SK-N-SH treated with all-trans-retinoic acid at 6 μM for 48 hours (cell line): Measurements from ENCODE around the gene RCN1.

Experiments used
- ATAC-seq: fragments of 200-7000 bp; cut with Tn5 transposase; 3 replicates; pipeline ENCODE4 v1.9.1; 2020; ENCODE audit warnings: mild to moderate bottlenecking, moderate library complexity
- BACH2 ChIP-seq: fragments of 250-450 bp; sonication (Bioruptor Pico); IDR thresholded peaks from 2 replicates; pipeline ENCODE4 v1.9.0; 2021; ENCODE audit warnings: mild to moderate bottlenecking, borderline replicate concordance
- CSDC2 ChIP-seq: fragments of 250-450 bp; sonication (Bioruptor Pico); IDR thresholded peaks from 2 replicates; pipeline ENCODE4 v1.5.0; 2020; ENCODE audit warnings: mild to moderate bottlenecking, moderate library complexity
- ESRRG ChIP-seq: fragments of 250-450 bp; sonication (Bioruptor Pico); IDR thresholded peaks from 2 replicates; pipeline ENCODE4 v1.6.1; 2021; ENCODE audit warnings: mild to moderate bottlenecking
- ISL1 ChIP-seq: fragments of 250-450 bp; sonication (Bioruptor Pico); IDR thresholded peaks from 2 replicates; pipeline ENCODE4 v2.1.2; 2022; ENCODE audit warnings: mild to moderate bottlenecking, moderate library complexity
- OSR1 ChIP-seq: fragments of 250-450 bp; sonication (Bioruptor Pico); IDR thresholded peaks from 2 replicates; pipeline ENCODE4 v1.8.0; 2022; ENCODE audit warnings: moderate library complexity, mild to moderate bottlenecking, inconsistent platforms
- POU6F1 ChIP-seq: fragments of 250-450 bp; sonication (Bioruptor Pico); IDR thresholded peaks from 2 replicates; pipeline ENCODE4 v1.8.0; 2021; ENCODE audit warnings: low read depth, mild to moderate bottlenecking, moderate library complexity, borderline replicate concordance
- RARB ChIP-seq: fragments of 250-450 bp; sonication (Bioruptor Pico); IDR thresholded peaks from 2 replicates; pipeline ENCODE4 v1.8.0; 2021; ENCODE audit warnings: mild to moderate bottlenecking, moderate library complexity
- SNAI2 ChIP-seq: fragments of 250-450 bp; sonication (Bioruptor Pico); IDR thresholded peaks from 2 replicates; pipeline ENCODE4 v1.5.0; 2020; ENCODE audit warnings: mild to moderate bottlenecking, moderate library complexity
- TCF4 ChIP-seq: fragments of 250-450 bp; sonication (Bioruptor Pico); IDR thresholded peaks from 2 replicates; pipeline ENCODE4 v1.8.0; 2021; ENCODE audit warnings: mild to moderate bottlenecking, moderate library complexity, borderline replicate concordance
- ZC3H10 ChIP-seq: fragments of 250-450 bp; sonication (Bioruptor Pico); IDR thresholded peaks from 2 replicates; pipeline ENCODE4 v1.5.1; 2021; ENCODE audit warnings: mild to moderate bottlenecking, moderate library complexity
- ZFP3 ChIP-seq: fragments of 250-450 bp; sonication (Bioruptor Pico); IDR thresholded peaks from 2 replicates; pipeline ENCODE4 v1.5.0; 2020; ENCODE audit warnings: mild to moderate bottlenecking, moderate library complexity
- ZFP30 ChIP-seq: fragments of 450-650 bp; formaldehyde crosslinking; IDR thresholded peaks from 2 replicates; pipeline ENCODE4 v1.5.0; 2022; ENCODE audit warnings: mild to moderate bottlenecking, moderate library complexity
- ZNF70 ChIP-seq: fragments of 450-650 bp; formaldehyde crosslinking; IDR thresholded peaks from 2 replicates; pipeline ENCODE4 v1.5.0; 2020; ENCODE audit warnings: mild to moderate bottlenecking, moderate library complexity
- TF ChIP-seq, protein P1 (sequence below): fragments of 250-450 bp; sonication (Bioruptor Pico); IDR thresholded peaks from 2 replicates; pipeline ENCODE4 v1.5.0; 2020; ENCODE audit warnings: mild to moderate bottlenecking, moderate library complexity
- TF ChIP-seq, protein P2 (sequence below): fragments of 250-450 bp; sonication (Bioruptor Pico); IDR thresholded peaks from 2 replicates; pipeline ENCODE4 v1.5.1; 2021; ENCODE audit warnings: mild to moderate bottlenecking, moderate library complexity
- TF ChIP-seq, protein P3 (sequence below): fragments of 250-450 bp; sonication (Bioruptor Pico); IDR thresholded peaks from 2 replicates; pipeline ENCODE4 v1.5.1; 2020; ENCODE audit warnings: low read depth, mild to moderate bottlenecking, moderate library complexity

RCN1 gene

DNA sequence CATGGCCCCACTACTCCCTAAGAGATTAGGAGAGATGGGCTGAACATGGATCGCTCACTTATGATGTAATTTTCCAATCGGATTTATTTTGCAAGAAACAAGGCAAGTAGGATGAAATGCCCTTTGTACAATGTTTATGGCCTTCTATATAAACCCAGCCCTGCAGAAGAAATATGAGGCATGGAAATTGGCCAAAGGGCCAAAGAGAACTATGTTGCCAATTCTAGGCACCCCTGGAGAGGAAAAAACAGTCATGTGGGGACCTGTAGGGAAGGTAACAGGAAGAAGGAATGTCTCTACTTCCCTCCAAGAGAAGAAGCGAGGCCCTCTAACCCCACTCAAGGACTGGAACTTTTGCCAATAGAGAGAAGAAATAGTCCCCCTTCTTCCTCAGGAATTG, 54.4 kb downstream of the RCN1 start:
- ATAC-seq: no peak
- TF ChIP-seq ISL1 (CRISPR knock-in tag) (no peak), ZC3H10 (no peak), RARB (CRISPR knock-in tag) (no peak), TCF4 (no peak)
- TF ChIP-seq, protein P1, sequence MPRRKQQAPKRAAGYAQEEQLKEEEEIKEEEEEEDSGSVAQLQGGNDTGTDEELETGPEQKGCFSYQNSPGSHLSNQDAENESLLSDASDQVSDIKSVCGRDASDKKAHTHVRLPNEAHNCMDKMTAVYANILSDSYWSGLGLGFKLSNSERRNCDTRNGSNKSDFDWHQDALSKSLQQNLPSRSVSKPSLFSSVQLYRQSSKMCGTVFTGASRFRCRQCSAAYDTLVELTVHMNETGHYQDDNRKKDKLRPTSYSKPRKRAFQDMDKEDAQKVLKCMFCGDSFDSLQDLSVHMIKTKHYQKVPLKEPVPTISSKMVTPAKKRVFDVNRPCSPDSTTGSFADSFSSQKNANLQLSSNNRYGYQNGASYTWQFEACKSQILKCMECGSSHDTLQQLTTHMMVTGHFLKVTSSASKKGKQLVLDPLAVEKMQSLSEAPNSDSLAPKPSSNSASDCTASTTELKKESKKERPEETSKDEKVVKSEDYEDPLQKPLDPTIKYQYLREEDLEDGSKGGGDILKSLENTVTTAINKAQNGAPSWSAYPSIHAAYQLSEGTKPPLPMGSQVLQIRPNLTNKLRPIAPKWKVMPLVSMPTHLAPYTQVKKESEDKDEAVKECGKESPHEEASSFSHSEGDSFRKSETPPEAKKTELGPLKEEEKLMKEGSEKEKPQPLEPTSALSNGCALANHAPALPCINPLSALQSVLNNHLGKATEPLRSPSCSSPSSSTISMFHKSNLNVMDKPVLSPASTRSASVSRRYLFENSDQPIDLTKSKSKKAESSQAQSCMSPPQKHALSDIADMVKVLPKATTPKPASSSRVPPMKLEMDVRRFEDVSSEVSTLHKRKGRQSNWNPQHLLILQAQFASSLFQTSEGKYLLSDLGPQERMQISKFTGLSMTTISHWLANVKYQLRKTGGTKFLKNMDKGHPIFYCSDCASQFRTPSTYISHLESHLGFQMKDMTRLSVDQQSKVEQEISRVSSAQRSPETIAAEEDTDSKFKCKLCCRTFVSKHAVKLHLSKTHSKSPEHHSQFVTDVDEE: no peak
- TF ChIP-seq, all 23 proteins: peak for 0

DNA sequence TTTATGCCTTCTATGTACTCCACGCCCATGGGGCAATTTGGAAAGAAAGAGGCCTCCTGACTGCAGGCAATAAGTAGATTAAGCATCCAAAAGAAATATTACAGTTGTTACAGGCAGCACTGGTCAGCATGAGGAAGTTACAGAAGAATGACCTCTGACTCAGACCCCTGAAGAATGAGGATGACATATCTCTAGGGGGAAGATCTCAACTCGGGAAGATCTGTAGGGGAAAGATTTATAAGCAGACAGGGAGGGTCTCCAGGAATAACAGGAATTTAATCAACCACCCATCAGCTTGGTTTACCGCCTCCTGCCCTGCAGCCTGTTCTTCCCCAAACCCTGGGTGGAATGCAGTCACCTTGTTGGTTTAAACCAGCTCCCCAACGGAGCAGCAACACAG, 58.0 kb downstream of the RCN1 start:
- TF ChIP-seq CSDC2 (no peak), ZFP3 (CRISPR knock-in tag) (no peak), POU6F1 (CRISPR knock-in tag) (no peak), SNAI2 (no peak), TCF4 (no peak), ISL1 (CRISPR knock-in tag) (no peak), OSR1 (CRISPR knock-in tag) (no peak), BACH2 (CRISPR knock-in tag) (no peak), ZFP30 (no peak)
- TF ChIP-seq, protein P2, sequence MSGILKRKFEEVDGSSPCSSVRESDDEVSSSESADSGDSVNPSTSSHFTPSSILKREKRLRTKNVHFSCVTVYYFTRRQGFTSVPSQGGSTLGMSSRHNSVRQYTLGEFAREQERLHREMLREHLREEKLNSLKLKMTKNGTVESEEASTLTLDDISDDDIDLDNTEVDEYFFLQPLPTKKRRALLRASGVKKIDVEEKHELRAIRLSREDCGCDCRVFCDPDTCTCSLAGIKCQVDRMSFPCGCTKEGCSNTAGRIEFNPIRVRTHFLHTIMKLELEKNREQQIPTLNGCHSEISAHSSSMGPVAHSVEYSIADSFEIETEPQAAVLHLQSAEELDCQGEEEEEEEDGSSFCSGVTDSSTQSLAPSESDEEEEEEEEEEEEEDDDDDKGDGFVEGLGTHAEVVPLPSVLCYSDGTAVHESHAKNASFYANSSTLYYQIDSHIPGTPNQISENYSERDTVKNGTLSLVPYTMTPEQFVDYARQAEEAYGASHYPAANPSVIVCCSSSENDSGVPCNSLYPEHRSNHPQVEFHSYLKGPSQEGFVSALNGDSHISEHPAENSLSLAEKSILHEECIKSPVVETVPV (CRISPR knock-in tag): no peak

DNA sequence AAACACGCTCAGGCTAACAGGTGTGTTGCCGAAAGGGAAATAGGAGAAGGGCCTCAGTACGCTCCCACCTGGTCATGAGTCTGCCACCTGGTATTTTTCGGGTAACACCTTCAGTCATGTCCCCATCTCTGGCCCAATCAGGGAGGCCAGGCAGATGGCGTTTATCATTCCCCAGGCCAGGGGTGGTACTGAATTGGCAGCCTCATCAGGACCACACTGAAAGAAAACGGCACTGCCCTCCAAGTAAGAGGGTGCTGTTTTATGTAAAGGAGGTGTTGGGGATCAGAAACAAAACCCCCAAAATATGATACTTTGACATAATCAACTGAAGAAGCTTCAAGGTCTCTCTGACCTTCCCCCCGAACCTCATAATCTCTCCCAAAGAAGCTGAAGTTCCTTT, 58.9 kb downstream of the RCN1 start:
- no peak for TF ChIP-seq ZNF70
- TF ChIP-seq BACH2 (CRISPR knock-in tag): no peak
- TF ChIP-seq, protein P1: no peak
- TF ChIP-seq, protein P3, sequence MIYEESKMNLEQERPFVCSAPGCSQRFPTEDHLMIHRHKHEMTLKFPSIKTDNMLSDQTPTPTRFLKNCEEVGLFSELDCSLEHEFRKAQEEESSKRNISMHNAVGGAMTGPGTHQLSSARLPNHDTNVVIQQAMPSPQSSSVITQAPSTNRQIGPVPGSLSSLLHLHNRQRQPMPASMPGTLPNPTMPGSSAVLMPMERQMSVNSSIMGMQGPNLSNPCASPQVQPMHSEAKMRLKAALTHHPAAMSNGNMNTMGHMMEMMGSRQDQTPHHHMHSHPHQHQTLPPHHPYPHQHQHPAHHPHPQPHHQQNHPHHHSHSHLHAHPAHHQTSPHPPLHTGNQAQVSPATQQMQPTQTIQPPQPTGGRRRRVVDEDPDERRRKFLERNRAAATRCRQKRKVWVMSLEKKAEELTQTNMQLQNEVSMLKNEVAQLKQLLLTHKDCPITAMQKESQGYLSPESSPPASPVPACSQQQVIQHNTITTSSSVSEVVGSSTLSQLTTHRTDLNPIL (CRISPR knock-in tag): no peak
- TF ChIP-seq ZFP3 (CRISPR knock-in tag): no peak
- no peak for TF ChIP-seq SNAI2
- TF ChIP-seq ZC3H10: no peak
- no peak for TF ChIP-seq CSDC2
- no peak for TF ChIP-seq RARB (CRISPR knock-in tag)
- no peak for TF ChIP-seq OSR1 (CRISPR knock-in tag)
- no peak for TF ChIP-seq ESRRG (CRISPR knock-in tag)
- TF ChIP-seq, protein P2 (CRISPR knock-in tag): no peak
- no peak for TF ChIP-seq POU6F1 (CRISPR knock-in tag)
- no peak for ATAC-seq

More for the DNA sequence above, 58.0 kb downstream of the RCN1 start:
- ATAC-seq: no peak
